HG02610 (cell line): ENCODE data around the gene CMTR2.

Experiments
- ATAC-seq: cut with Tn5 transposase; IDR thresholded peaks from one replicate; pipeline ENCODE4 v1.9.1; 2021; ENCODE audit warnings: mild to moderate bottlenecking, moderate library complexity; ENCODE audit not compliant: unreplicated experiment

Gene CMTR2

DNA sequence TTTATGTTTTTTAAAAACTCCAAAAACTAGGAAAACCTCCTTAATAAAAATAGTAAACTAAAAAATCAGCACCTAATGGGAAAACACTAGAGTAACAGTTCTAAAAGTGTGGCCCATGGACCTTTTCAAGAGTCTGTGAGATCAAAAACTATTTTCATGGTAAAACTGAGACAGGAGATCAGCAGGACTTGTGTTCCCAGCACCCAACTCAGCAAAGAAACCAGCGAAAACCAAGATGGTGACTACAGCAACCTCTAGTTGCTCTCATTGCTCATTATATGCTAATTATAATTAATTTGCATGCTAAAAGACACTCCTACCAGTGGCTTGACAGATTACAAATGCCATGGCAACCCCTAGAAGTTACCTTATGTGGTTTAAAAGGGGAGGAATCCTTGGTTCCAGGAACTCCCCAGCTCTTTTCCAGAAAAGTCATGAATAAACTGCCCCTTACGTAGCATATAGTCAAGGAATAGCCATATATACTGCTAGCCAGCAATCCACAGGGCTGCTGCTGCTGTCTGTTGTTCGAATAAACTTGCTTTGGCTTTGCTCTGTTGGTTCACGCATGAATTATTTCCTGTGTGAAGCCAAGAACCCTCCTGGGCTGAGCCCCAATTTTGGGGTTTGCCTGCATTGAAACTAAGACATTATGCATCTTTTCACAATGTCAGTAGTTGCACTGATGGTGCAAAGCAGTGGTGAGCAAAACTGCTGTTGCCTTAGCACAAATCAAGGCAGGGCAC, 12.4 kb downstream of the CMTR2 start:
- ATAC-seq = no peak

DNA sequence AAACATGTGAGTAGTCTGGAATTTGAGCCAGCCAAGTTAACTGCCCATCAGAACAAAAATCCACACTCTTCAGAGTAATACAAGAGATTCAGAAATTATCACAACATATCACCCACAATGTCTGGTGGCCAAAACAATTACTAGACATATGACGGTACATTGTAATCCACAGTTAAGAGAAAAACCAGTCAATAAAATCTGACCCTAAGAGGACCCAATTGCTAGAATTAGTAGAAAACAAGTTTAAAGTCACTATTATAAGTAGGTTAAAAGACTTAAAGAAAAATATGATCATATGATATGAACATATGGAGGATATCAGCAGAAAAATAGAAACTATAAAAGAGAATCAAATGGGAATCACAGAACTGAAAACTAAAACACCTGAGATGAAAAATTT, 15.8 kb downstream of the CMTR2 start:
- ATAC-seq = no peak

DNA sequence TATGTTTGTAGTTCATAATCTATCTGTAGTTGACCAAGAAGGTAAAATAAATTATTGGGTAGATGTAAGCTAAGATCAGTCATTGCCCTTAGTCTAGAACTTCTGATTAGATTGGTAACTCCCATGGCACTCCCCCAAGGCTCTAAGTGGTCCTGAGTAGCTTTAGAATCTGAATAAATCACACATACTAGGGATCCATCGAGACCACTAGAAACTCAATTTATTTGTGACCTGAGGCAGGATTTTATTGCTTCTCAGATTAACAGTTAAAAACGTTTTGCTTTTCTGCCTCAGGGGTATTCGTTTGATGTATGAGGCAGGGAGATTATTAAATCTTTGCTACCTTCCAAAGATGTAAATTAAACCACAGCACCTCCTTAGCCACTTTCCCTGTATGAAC, 24.9 kb downstream of the CMTR2 start:
- no peak for ATAC-seq

DNA sequence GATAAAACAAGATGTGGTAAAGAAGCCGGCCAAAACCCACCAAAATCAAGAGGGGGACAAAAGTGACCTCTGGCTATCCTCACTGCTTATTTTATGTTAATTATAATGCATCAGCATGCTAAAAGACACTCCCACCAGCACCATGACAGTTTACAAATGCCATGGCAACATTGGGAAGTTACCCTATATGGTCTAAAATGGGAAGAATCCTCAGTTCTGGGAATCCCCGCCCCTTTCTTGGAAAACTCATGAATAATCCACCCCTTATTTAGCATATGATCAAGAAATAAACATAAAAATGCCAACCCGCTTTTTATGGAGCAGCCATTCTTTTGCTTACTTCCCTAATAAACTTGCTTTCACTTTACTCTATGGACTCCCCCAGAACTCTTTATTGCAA, 25.6 kb downstream of the CMTR2 start:
- no peak for ATAC-seq

DNA sequence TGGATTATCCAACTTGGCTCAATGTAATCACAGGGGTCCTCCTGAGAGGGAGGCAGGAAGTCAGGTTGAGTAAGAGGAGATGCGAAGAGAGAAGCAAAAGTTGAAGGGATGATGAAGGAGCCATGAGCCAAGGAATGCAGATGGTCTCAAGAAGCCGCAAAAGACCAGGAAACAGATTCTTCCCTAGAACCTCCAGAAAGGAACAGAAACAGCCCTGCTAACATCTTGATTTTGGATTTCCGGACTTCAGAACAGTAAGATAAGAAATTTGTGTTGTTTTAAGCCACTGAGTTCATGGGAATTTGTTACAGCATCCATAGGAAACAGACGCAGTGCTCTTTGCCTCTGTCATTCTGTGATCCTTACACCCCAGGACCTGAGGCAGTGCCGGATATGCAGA, 26.8 kb downstream of the CMTR2 start:
- ATAC-seq = no peak

DNA sequence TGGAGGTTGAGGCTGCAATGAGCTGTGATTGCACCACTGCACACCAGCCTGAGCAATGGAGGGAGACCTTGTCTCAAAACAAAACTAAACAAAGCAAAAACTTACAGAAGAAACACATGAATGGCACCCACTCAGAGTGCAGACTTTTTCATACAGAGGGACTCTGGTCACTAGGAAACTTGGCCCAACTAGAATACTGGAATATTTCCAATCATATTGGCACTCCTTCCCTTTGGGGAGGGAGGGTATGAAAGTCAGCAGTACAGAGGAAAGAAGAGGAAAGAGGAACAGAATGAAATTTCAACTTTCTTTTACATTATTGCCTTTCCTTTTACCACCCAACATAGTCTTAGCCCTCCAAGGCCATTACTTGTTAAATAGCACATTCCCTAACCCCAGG, 28.2 kb downstream of the CMTR2 start:
- no peak for ATAC-seq

DNA sequence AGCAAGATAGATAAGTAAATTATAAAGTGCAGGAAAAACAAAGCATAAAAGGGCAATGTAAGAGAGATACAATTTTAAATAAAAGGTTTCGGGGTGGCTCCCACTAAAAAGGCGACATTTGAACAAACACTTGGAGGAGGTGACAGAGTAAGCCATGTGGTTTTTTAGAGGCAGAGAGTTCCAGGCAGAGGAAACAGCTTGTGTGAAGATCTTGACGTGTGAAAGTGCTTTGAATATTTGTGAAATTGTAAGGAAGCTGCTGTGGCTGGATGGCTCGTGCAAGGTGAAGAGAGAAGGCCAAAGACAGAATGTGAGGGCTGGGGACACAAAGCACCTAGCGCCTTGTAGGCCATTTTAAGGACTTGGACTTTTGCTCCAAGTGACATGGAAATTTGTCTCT, 30.1 kb downstream of the CMTR2 start:
- ATAC-seq = no peak

DNA sequence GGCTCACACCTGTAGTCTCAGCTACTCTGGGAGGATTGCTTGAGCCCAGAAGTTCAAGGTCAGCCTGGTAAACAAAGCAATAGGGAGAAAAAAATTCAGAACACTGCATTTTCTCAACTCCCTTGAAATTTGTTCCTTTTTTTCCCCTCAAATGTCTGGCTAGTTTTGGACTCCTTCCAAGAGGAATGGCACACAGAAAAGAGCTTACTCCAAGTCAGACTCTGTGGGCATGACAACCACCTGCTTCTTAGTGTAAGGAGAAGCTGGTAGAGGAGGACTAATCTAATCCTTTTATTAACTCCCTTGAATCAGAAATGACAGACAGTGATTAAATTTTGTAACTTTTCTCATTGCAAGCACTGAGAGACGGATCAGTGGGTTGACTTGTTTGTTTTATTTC, 30.8 kb downstream of the CMTR2 start:
- ATAC-seq = no peak

DNA sequence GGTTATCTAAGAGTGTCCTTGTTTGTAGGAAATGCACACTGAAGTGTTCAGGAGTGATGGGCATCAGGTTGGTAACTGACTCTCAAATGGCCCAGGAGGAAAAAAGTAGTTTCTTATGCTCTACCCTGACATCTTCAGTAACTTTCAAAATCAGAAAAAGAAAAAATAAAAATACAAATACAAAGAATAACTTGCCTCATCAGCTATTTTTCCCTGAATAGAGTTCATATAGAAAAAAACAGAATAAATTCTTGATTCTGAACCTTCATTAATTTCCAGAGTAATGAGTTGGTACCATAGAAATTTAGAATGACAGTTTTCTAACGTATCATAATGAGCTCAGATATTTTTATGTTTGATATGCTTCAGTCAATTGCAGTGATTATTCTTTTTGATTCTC, 31.4 kb downstream of the CMTR2 start:
- ATAC-seq = no peak

DNA sequence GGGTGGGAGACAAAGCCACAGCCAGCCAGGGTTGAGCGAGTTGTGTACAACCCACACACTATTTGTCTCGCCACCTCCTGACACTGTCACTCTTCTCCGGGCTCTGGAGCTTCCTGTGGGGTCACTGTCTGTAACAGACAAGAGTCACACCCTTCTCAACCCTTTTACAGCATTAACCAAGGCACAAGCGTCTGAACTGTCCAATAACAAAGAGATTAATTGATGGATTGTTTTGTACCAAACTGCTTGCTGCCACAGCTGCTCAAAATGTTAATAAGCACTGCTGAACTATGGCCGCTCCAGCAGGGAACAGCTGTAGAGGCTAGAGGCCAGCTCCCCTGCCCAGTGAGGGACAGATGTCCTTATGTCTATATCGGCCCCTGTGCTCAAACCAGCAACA, 33.5 kb downstream of the CMTR2 start:
- ATAC-seq = no peak

DNA sequence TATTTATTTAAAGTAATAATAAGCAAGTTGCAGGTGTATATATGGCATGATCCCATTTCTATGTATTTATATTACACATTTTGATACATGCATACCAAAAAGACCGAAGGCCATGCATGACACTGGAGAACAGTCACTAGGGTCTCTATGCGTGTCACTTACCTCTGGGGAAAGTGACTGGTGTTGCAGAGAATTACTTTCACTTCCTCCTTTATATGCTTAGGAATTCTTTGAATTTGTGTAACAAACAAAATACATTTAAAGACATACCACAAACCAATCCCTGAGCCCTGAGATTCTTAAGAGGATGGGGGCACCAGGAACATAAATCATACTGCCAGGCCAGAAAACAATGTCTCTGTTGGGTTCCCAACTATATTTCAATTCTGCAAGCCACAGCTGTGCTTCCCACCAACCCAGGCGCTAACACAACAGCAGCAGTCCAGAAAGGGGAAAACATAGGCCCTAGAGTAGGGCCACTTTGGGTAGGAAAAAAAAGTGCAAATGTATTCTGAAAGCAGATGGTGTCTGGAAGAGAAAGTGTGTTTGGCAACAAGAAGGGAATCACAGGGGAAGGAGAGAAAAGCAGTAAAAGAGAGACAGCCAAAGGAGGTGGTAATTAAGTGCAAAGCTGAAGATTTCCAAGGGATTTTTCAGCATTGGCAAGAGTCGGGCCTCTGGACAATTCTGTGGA, 34.2 kb downstream of the CMTR2 start:
- ATAC-seq = no peak

DNA sequence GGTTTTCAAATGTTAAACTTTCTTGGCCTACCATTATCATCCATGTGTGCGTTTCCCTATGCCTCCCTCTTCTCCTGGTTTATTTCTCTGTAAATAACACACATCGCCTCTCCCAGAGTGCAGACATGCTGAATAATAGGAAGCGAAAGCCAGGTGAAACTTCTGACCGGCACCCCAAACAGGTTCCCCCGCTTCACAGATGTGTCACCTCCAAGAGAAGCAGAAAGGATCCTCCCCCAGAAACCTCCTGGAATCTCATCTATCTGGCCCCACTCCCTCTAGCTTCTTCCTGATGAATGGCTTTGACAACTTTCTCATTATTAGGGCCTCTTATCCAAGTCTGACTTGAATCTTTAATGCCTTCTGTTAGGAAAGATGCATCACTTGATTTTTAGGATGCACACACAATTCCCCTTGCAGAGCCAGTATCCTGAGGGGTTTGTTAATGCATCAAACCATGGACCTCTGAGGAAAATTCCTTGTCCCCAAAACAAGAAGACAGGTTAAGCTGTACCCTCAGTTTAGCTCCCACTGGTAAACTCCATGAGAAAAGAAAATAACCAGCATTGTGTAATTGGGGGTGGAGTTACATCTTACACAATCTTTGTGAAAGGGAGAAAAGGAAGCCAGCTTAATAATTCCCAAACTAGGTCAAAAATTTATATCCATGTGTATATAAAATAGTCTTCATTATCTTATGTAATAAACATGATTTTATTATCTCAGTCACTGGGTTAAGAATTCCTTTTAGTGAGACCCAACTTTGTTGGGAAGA, 38.6 kb downstream of the CMTR2 start:
- no peak for ATAC-seq

DNA sequence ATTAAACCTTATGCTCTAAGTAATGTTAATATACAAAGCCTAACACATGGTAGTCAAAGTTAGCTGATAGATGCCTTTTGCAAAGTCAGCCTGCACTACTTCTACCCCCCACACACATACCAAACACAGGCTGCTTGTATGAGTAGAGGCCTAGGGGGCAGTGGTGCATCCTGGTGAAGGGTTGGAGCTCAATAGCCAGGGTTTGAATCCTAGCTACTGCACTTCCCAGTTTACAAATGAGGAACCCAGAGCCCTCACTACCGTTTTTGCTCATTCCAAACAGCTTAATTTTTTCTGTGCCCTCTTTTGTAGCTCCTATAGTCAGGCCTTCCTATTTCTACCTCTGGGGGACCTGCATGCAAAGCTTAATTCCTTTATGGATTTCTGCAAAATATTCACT, 39.8 kb downstream of the CMTR2 start:
- ATAC-seq = no peak

DNA sequence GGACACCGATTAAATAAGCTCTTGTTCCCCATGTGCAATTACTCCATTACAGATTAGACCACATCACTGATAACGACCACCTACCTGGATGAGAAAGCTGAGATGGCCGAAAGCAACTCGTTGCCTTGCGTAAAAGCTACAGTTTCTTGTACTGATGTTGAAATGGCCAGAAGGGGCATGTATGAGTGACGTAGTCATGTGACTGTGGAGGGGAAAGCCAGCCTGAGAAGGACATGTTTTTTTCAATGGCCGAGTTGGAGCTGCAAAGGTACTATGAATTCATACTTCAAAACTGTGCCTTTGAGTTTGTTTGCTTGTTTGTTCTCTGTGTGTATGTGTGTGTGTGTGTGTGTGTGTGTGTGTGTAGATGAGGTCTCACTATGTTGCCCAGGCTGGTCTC, 41.7 kb downstream of the CMTR2 start:
- no peak for ATAC-seq

DNA sequence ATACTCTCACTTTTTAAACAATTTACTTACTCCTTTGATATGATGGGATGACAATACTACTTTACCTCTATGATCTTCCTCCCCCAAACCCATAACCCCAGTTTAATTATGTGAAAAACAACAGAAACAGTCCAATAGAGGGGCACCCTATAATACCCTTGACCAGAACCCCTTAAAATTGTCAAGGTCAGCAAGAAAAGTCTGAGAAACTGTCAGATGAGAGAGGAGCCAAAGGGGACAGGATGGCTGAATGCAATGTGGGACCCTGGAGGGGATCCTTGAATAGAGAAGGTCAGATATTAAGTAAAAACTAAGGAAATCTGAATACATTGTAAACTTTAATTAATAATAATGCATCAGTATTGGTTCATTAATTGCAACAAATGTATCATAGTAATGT, 42.9 kb downstream of the CMTR2 start:
- ATAC-seq = no peak

DNA sequence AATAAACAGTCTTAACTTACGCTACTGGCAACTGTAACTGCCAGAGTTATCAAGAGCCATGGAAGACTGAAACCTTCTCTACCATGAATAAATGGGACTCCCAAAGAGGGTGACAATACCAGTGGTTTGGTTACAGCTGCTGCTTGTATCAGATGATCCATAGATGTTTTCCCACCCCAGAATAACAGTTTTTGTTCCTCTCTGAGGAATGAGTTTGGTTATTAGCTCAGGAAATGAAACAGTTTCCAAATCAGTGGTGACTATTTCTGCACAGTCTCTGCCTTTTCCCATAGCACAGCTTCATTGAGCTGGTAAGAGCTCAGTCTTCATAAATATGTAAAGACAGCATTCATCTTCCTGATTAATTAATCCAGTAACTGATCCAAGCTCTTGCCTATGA, 44.7 kb downstream of the CMTR2 start:
- ATAC-seq = no peak

DNA sequence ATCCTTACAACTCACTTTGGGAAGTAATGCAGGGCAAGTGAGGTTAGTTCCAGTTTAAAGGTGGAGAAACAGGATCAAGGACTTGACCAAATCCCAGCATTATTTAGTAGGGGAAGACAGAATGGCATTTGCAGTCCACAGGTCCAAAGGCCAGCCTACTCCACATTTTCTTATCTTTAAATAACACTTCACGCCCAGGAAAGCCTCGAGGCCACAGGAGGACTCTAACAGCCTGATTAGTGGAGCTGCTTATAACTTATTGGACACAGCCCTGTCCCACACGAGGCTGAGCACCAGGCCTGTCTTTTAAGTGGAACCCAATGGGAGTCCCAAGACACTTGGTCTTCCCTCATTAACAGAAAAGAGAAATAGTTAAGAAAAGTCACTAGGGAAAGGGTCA, 46.6 kb downstream of the CMTR2 start:
- no peak for ATAC-seq

DNA sequence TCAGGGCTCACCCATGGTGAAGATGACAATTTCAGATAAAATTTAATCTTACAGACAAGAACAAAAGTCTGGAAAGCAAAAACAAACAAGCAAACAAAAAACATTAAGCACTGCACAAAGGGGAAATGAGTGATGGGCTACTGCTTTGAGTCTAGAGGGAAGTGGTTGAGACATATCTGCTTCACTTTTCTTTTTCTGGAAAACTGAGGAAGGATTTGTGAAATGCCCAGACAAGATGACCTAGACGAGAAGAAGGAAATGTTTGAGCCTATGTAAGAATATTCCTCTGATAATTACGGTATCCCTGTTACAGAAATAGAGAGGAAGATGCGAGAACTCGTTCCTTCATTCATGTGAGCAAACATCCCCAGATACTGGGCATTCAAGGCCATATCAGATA, 47.2 kb downstream of the CMTR2 start:
- no peak for ATAC-seq
